Peyer's patch (tissue), 4 donors: ENCODE results near the gene MITD1. TPM values are rescaled to one million over a fixed set of nuclear protein-coding genes. Genes with fewer than 3 reads are reported as not detected.
"Not testable (repeated sequence)": the region's sequence is repeated elsewhere in the genome, so short reads cannot be mapped to it uniquely, and the experiment has no call there.

Experiments
- DNase-seq, 3 donors: peaks; one replicate each; pipeline ENCODE4 v3.0.0-alpha.2; 2017 to 2019
- H3K27ac ChIP-seq, 4 donors: fragments of 200-600 bp; sonication (generic); one replicate each; pipeline ENCODE4 v1.5.1; 2016 to 2019
- H3K27me3 ChIP-seq, 2 donors: fragments of 200-600 bp; sonication (generic); one replicate each; pipeline ENCODE4 v1.5.1; 2019
- H3K36me3 ChIP-seq, 3 donors: fragments of 200-600 bp; sonication (generic); one replicate each; pipeline ENCODE4 v1.5.1; 2016 to 2019
- H3K4me1 ChIP-seq, 4 donors: fragments of 200-600 bp; sonication (generic); one replicate each; pipeline ENCODE4 v1.5.1; 2016 to 2019
- H3K4me3 ChIP-seq, 4 donors: fragments of 200-600 bp; sonication (generic); 1 replicate in 3 of 4; 2 replicates in 1 of 4; pipeline ENCODE4 v1.5.1; 2016 to 2019; ENCODE audit warnings: mild to moderate bottlenecking in 1 of 4
- H3K9me3 ChIP-seq, 4 donors: fragments of 200-600 bp; sonication (generic); one replicate each; pipeline ENCODE4 v1.5.1; 2016 to 2019; ENCODE audit warnings: mild to moderate bottlenecking in 1 of 4
- CTCF ChIP-seq, 6 experiments: fragments of 450-650 bp in 4 of 6; fragments of 200-600 bp in 2 of 6; sonication (generic) in 1 of 6; IDR thresholded peaks; one replicate each; pipeline ENCODE4 v1.5.1; 2017 to 2019; ENCODE audit warnings: antibody characterized with exemption in 6 of 6, mild to moderate bottlenecking in 3 of 6, moderate library complexity in 1 of 6
- POLR2A ChIP-seq, 2 donors: fragments of 450-650 bp; IDR thresholded peaks; one replicate each; pipeline ENCODE4 v1.5.1; 2017; ENCODE audit warnings: antibody characterized with exemption in 2 of 2, mild to moderate bottlenecking in 2 of 2, moderate library complexity in 2 of 2
- small RNA-seq, 2 donors: library from RNA; depleted of rRNA; stranded (forward); fragments of <200 nt; gene quantifications; one replicate each; pipeline ENCODE3, GENCODE V24; 2016
- total RNA-seq, 4 donors: library from RNA; depleted of rRNA; stranded (reverse); fragments of >200 nt; gene quantifications; one replicate each; pipeline ENCODE4 v1.1.0, GENCODE V29; 2016

The MITD1 gene
- total RNA-seq, 4 donors from 2014 or later = 21.7 to 42.1 (median 34.0) TPM

GRCh38 chr2:99140056-99140859 lies 40.6 kb downstream of the MITD1 start:
- TF ChIP-seq POLR2A (IDR thresholded peaks at IDR 0.05) (no peak), CTCF (IDR thresholded peaks at IDR 0.05) (no peak)
- peak overlapping the region; percentile 60 to 85 (median 75) for H3K4me3 ChIP-seq
- H3K36me3 ChIP-seq = no peaks in the 10 kb centered on the region
- H3K9me3 ChIP-seq = no peaks in the 10 kb centered on the region
- H3K27me3 ChIP-seq = no peaks in the 10 kb centered on the region
- peaks cover 0 to 4% (median 0%) of the 10 kb centered on the region in 4 donors for H3K4me1 ChIP-seq
- DNase-seq = no peak
- peak overlapping the region; percentile 89 to 96 (median 94) for H3K27ac ChIP-seq

- no peak overlapping the region for H3K27ac ChIP-seq
- no peaks in the 10 kb centered on the region for H3K9me3 ChIP-seq
- TF ChIP-seq POLR2A (IDR thresholded peaks at IDR 0.05) = no peak
- no peak for TF ChIP-seq CTCF (IDR thresholded peaks at IDR 0.05)
- no peak overlapping the region for H3K4me3 ChIP-seq
- H3K27me3 ChIP-seq = no peaks in the 10 kb centered on the region
- H3K36me3 ChIP-seq = no peaks in the 10 kb centered on the region
- DNase-seq = no peak
- H3K4me1 ChIP-seq = peaks cover 0 to 4% (median 0%) of the 10 kb centered on the region in 4 donors
Observed at GRCh38 chr2:99139003-99139402, 41.9 kb downstream of the MITD1 start.

GRCh38 chr2:99135044-99135556 lies 45.8 kb downstream of the MITD1 start:
- not testable (repeated sequence) for H3K36me3 ChIP-seq, DNase-seq, H3K4me3 ChIP-seq, H3K27me3 ChIP-seq, H3K27ac ChIP-seq, H3K4me1 ChIP-seq
- peaks cover 0 to 13% (median 0%) of the 10 kb centered on the region in 4 donors for H3K9me3 ChIP-seq

GRCh38 chr2:99127981-99128380 lies 52.9 kb downstream of the MITD1 start:
- DNase-seq = no peak
- no peak overlapping the region for H3K27ac ChIP-seq
- TF ChIP-seq CTCF (IDR thresholded peaks at IDR 0.05) = no peak
- TF ChIP-seq POLR2A (IDR thresholded peaks at IDR 0.05) = no peak
- H3K27me3 ChIP-seq = no peaks in the 10 kb centered on the region
- H3K9me3 ChIP-seq = peaks cover 0 to 19% (median 0%) of the 10 kb centered on the region in 4 donors
- H3K36me3 ChIP-seq = peaks cover 0 to 9% (median 0%) of the 10 kb centered on the region in 3 donors
- H3K4me1 ChIP-seq = no peaks in the 10 kb centered on the region
- H3K4me3 ChIP-seq = no peak overlapping the region

Small RNAs within 50 kb of the gene (small RNA-seq; reads per million reads assigned to genes)
- gene AC092587.1 = 0 reads per million in 2 donors

Other genes starting within 250 kb of the MITD1 start
- gene CRACDL, start 244.8 kb downstream of the MITD1 start, total RNA-seq = 10 to 100 TPM in 2 of 4 donors, 1 to 10 TPM in 2; 3.3 to 36.5 (median 10.2) TPM
- 1 to 10 TPM in 3 of 4 donors, not detected in 1; 3.7 to 7.1 (median 5.4) TPM for gene C2orf15, start 39.4 kb downstream of the MITD1 start, total RNA-seq
- 10 to 100 TPM in 2 of 4 donors, 1 to 10 TPM in 2; 6.7 to 21.5 (median 11.0) TPM for gene TSGA10, start 26.1 kb downstream of the MITD1 start, total RNA-seq
- 10 to 100 TPM in 2 of 4 donors, 1 to 10 TPM in 2; 6.1 to 23.9 (median 10.7) TPM for gene LIPT1, start 26.1 kb downstream of the MITD1 start, total RNA-seq
- 10 to 100 TPM; 17.1 to 38.0 (median 23.8) TPM for gene MRPL30, start 126 bp upstream of the MITD1 start, total RNA-seq
- not detected for gene LYG2, start 74.6 kb upstream of the MITD1 start, total RNA-seq
- 1 to 10 TPM; 2.8 to 3.8 (median 3.5) TPM for gene LYG1, start 120.1 kb upstream of the MITD1 start, total RNA-seq
- 10 to 100 TPM; 39.2 to 80.0 (median 40.9) TPM for gene TXNDC9, start 155.3 kb upstream of the MITD1 start, total RNA-seq
- gene EIF5B, start 156.3 kb upstream of the MITD1 start, total RNA-seq = 10 to 100 TPM; 23.6 to 40.4 (median 30.7) TPM